IPS-NIHi7 (cell line): ENCODE measurements around the gene ACIN1.
"Not testable (repeated sequence)": the region's sequence is repeated elsewhere in the genome, so short reads cannot be mapped to it uniquely, and the experiment has no call there.

Experiments used
- DNase-seq: peaks from one replicate; pipeline ENCODE4 v3.0.0; 2012; ENCODE audit warnings: mixed read lengths; ENCODE audit errors: extremely low spot score

ACIN1 gene

DNA sequence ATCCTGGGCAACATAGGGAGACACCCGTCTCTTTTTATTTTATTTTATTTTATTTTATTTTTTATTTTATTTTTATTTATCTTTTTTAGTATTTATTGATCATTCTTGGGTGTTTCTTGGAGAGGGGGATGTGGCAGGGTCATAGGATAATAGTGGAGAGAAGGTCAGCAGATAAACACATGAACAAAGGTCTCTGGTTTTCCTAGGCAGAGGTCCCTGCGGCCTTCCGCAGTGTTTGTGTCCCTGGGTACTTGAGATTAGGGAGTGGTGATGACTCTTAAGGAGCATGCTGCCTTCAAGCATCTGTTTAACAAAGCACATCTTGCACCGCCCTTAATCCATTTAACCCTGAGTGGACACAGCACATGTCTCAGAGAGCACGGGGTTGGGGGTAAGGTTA lies 12.7 kb upstream of the ACIN1 start:
- not testable (repeated sequence) for DNase-seq

DNA sequence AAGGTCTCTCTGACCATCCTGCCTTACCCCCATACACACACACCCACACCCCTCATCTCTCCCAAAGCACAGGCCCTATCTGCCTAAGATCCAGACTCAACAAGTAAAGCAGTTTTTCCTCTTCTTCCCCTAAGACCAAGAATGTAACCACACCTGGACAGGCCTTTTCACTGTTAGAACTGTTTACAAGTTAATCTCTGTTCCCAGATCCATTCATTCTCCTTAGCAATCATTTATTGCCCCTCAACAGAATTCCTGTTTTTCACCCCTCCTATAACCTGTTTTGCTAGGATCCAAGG lies 11.8 kb upstream of the ACIN1 start:
- DNase-seq: no peak

DNA sequence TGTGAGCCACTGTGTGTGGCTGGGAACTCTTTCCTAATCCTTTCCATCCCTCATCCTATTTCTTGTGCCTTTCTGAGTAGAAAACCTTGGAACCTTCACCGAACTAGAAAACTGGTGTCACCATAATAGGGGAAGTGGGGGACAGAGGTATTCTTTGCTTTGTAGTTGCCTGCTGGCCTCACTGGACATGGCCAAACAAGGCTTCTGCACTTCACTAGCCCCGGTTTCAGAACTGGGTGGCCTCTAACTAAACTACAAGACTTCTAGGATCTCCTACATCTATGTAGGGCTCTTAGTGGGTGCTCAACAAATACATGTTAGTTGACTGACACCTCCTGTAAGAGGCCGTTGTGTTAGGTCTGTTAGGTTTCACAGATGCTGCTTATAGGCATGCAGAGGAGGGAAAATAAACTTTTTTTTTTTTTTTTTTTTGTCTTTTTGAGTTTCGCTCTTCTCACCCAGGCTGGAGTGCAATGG lies 10.4 kb upstream of the ACIN1 start:
- DNase-seq: no peak

DNA sequence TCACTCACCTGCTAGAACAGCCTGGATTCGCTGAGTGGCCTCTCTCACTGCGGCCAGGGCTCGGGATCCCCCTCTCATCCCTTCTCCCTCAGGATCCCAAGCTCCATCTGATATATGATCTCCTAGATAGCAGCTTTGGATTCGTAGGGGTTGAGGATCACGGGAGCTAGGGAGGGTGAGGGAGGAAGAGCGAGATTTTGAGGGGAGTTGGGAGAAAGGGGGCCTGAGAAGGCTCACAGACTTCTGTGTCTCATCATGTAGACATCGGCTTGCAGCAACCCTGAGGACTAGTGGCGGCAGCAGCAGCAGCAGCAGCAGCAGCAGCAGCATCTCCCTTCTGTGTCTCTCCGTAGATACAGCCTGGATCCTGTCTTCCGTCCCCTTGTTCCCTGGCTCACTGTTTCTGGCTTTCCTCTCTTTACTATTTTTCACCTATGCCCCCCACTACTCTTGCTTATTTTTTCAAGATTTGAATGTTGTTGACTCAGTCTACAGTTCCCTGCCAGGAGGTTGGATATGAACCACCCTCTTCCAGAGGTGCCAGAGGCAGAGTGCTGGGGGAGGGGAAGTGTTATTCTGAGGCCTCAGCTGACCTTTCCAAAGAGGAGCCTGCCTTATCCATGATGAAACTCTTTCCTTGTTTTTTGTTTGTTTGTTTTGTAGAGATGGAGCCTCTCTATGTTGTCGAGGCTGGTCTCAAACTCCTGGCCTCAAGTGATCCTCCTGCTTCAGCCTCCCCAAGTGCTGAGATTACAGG lies 9.8 kb upstream of the ACIN1 start, which contains the start of gene CIROP:
Gene CIROP (minus strand): TSS at position 399 of the 757 bp plus-strand sequence. CDS start 69 bp downstream, at position 330.
- DNase-seq: no peak

DNA sequence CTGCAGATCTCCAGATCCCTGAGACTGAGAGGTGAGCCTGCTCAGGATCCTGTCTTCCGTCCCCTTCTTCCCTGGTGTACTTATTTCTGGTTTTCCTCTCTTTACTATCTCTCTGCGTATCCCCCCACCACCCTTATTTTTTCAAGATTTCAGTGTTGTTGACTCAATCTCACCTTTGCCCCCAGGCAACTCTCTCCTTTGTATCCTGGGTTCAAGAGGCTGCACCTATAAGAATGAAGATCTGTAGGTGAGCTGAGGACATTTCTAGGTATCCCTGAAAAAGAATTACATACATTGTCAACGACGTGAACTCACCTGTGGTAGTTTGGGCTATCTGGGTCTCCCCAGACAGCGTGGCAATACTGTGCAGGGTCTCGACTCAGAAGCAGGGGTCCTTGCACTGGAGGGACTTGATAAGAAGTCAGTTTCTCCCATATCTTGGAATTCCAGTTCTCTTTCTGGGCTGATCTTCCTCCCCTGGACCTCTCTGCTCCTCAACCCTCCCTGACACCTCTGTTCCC lies 9.2 kb upstream of the ACIN1 start:
- no peak for DNase-seq

DNA sequence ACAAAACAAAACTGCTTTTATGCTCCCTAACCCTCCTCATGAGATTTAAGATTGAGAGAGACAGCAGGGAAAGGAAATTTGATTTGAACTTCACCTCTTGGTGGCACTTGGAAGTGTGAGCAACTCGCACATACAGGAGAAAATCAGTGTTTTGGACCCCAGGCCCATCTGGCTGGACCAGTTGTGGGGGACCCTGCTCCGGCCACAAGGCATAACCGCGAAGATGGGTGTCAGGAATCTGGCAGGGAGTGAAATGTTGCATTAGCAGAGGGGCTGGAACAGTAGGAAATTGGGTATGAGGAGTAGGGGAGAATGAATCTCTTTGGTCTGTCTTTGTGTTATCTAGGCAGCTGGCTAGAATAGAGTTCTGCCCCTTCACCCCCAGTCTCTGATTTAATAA lies 8.6 kb upstream of the ACIN1 start:
- no peak for DNase-seq

DNA sequence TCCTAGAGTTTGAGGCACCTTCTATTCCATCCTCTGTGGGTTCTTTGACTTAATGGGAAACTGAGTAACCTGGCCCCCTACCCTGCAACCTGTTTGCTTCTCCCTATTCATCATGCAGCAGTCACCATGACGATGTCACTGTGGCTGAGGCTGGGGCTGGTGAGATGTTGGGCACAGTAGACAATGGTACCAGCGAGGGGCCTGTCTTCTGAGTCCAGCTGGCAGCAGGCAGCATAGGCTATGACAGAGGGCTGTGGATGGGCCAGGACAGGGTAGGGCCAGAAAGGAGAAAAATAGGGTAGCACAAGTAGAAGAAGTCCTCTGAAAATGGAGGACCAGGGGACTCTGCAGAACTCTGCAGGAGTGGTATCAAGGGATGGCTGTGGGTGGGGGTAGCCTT lies 7.9 kb upstream of the ACIN1 start:
- DNase-seq: no peak

DNA sequence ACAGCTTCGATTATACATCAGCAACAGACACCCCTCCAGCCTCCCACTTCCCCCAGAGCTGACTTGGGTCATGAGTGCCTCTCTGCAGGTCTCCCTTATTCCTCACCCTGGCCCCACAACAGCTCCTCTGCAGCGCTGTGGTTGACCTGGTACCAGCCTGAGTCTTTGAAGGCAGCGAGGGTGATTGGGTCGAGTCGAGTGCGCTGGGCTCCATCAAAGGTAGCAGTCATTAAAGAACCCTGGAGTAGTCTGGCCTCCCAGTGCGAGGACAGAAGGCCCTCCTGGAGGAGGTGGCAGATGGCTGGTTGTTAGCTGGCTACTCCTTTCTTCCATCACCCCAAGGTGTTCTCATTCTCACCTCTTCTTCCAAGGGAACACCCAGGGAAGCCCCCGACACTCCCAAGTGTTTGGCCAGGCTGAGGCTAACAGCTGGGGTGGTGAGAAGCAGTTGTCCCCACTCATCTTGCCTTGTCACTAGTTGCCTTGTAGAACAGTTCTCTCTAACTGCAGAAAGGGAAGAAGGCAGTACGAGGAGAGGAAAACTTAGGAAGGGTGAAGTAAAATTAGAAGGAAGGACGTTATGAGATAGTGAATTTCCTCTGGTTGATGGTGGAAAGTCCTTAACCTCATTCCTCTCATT lies 7.2 kb upstream of the ACIN1 start:
- DNase-seq: no peak

DNA sequence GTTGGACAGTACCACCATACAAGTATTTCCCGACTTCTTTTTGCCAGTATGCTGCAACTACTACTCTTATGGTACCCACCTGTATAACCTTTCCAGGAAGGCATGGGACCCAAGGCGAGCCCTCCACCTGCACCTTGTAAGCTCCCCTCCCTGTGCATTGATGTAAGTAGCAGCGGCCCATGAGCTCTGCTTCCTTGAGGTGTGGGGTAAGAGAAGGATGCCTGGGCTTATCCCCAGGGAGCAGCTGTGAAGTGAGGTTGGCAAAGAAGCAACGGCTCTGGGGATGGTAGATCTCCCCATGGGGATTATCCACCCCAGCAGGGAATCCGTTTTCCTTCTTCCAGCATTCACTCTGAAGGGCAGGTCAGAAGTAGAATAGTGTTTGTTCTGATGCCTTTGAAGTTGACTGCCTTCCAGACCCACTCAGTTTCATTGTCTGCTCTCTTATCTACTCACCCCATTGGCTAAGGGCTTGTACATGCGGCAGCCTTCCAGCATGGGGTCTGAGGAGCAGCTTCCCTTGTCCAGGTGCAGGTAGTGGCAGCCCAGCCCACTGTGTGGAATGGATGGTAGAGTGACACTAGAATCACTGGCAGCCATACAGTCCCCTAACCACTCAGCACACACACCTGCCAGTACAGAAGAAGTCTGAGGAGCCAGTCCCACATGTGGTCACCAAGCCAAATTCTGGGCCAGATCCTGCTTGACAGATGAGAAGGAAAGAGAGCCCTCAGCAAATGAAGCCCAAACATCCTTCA lies 6.5 kb upstream of the ACIN1 start:
- no peak for DNase-seq

DNA sequence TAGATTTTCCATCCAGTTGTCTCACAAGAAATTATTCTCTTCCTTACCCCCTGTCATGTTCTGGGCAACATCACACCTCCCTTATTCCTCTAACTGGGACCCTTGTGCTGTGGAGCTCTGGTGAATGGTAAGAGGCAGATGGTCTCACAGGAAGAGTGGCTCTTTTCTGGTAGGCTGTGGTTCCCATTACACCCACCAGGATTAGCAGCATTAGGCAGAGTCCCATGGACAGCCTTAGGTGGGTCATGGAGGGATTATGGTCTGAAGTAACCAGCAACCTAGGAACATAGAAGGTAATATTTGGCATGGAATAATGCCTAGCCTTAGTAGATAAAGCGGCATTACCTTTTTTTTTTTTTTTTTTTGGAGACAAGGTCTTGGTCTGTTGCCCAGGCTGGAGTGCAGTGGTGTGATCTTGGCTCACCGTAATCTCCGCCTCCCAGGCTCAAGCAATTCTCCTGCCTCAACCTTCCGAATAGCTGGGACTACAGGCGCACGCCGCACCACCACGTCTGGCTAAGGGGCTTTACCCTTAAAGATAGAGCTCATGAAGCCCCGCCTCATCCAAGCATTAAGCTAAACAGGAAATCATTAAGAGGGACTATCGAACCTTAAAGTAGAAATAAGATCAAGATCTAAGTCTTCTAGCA lies 4.4 kb upstream of the ACIN1 start:
- no peak for DNase-seq

DNA sequence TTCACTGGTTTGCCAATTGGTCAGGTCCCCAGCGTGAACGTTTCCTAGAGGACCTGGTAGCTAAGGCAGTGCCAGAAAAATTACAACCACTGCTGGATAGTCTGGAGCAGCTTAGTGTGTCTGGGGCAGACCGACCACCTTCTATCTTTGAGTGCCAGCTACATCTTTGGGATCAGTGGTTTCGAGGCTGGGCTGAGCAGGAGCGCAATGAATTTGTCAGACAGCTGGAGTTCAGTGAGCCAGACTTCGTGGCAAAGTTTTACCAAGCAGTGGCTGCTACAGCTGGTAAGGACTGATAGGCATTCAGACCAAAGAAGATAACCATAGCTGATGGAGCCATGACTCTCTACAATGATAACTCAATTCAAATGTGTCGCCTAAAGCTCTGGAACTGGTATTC lies 2.9 kb upstream of the ACIN1 start:
- no peak for DNase-seq

DNA sequence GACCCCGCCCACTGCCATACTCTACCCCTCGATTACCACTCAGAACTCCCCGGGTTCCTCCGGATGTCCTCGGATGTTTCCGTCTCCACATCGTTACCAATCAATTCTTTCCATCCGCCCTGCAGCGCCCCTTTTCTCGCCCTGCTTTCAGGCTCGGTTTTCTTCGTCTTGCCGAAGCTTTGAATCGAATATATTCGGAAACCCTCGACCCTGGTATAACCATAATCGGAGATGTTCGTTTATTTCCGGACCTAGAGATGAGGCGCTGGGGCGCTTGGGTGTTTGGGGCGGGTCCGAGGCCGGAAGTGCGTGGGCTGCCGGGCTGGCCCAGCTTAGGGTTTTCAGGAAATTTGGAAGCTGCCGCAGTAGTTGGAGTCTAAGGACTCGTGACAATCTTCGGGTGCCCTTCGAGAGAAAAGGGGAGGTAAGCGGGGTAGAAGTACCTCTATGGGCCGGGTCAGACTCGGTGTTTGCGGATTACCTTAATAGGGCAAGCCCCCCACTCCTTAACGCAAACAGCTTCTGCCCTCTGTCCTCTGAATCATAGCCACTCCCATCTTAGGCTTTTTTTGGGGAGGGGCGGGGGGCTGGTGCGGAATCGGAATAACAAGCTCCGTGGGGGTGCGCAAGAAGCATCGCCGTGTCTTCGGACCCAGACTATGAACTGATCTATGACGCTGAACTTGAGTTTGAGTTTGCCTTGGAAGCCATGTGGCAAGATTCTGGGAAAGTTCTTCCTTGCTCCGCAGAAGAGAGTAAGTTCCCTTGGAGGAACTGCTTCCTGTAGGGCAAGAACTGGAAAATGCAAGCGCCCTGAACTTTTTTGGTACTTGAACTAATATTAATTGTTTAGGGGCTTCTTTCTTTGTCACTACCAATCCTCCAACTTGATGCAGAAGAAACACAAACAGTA lies 516 bp upstream of the ACIN1 start, which contains the start of gene C14orf119:
Gene C14orf119 (plus strand): TSS at position 310 of the 913 bp plus-strand sequence. CDS start 2,154 bp downstream, outside the sequence.
- peak; percentile 97 for DNase-seq

DNA sequence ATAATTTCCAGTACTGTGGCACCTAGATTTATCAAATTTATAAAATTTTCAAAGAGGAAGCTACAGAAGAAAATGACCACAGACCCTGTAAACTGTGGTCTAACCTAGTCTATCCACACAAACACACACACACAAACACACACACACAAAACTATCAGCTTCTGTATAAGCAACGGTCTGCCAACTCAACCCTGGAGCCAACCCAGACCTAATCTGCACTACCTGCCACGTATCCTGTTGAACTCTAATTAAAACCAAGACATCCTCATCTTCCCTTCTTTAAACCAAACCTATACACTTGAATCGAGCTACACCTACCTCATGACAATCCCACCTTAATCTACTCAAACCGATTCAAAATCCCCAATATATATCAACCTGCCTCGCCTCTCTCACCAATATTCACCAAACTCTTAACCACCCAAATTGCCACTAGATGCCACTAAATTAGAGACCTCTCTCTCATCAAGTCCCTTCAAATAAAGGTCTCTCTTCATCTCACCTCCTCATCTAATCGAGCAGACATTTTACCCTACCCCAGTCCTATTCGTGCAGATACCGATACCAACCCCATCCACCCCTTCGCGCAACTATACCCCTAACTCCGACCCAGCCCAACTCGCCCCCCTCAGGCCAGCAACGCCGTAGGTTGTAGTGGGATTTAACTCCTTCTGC lies 808 bp downstream of the ACIN1 start:
- peak; percentile 85 for DNase-seq

DNA sequence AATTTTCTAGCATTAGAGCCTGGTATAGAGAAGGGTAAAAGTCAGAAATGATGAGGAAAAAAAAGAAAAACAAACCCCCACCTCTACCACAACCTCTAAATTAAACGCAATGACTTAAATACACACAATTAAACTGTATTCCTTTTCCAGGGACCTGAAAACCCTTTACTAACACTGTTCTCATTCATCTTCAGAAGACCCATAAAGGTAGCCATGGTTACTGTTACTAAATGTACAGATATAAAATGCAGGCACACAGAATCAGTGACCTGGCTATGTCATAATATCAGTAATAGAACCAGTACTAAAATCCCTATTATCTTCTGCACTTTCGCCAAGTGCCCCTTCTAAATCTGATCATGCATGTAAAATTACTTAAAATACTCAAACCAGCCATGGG lies 1.4 kb downstream of the ACIN1 start:
- DNase-seq: no peak

DNA sequence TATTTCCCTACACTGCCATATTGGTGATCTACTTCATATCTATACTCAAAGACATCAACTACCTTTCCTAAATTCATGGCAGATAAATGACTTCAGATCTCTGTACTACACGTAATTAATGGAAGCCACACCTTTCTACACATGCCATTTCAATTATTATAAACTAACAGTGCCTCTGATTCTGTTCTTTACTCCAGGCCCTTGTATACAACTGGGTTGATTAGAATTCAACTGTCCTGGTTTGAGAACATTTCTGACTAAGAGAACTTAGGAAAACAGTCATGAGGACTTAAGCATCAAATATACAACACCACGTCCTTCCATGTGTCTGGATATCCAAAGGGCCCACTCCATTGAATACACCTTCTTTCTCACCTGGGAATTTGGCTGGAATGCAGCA lies 1.8 kb downstream of the ACIN1 start:
- no peak for DNase-seq

DNA sequence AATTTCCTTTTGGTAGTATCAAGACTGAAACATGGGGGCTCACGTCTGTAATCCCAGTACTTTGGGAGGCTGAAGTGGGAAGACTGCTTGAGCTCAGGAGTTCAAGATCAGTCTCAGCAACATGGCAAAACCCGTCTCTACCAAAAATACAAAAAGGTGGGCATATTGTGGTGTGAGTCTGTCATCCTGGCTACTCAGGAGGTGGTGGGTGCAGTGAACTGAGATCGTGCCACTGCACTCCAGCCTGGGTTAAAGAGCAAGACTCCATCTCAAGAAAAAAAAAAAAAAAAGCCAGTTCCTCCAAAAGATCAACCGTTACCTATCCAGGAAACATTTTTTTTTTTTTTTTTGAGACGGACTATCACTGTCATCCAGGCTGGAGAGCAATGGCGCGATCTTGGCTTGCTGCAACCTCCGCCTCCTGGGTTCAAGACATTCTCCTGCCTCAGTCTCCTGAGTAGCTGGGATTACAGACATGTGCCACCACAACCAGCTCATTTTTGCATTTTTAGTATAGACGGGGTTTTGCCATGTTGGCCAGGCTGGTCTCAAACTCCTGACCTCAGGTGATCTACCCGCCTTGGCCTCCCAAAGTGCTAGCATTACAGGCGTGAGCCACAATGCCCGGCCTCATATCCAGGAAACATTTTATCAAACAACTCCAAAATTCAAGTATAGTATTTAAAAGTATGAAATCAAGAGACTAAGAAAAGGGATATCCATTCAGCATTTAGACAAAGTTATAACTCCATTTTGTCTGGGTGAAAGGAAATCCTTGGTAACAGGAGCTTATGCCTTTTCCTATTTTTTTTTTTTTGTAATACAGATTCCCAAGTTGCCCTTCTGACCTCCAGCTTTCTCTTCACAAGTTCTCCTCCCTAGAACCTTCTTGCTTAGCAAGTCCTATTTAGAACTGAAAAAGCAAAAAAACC lies 3.4 kb downstream of the ACIN1 start:
- no peak for DNase-seq

DNA sequence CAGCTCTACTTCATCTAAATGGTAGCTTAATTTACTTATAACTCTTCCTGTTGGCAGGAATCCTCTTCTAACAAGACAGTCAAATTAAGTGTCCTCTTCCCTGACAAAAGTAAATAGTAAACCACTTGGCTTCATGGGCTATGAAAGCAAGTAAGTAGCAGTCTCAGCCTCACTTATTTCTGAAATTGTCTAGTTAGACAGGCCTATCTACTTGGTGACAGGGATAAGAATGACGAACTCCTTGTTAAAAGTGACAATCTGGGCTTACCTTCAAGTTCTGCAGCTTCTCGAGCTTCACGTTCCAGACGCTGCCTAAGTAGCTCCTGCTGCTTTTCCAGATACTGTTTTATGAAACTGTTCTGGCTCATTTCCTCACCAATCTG lies 4.7 kb downstream of the ACIN1 start:
- DNase-seq: no peak

DNA sequence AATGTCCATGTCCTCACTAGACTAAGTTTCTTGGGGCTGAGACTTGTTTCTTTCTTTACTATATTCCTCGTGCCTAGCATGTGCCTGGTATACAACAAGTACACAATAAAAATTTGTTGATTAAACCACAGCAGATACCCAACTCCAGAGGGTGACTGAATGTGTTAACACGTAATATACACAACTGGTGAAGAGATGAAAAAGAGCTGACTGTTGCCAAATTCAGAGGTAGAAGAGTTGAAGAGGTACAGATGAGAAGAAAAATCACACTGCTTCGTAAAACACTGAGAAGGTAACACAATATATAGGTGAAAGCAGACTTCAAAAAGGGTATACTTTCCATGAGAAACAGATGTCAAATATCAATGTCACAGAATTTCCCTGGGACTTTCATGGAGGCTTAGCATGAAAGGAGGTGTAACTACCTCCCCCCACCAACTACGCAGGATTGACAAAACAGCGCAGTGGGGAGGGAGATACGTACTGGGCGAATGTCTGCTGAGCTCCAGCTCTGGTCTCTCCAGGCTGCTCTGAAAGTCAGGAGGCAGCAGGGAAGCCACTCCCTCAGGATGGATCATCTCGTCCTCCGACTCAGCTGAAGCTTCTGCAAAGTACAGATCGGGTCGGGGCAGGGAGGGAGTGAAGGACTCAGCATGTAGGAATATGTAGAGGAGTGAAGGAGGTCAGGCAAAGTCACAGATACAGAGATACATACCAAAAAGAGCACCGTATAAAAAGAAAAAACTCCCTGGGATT lies 5.3 kb downstream of the ACIN1 start:
- DNase-seq: no peak
